SK-N-SH (cell line): Measurements from ENCODE around the gene GNG5. TPM values are rescaled to one million over a fixed set of nuclear protein-coding genes. Genes with fewer than 3 reads are reported as not detected.

Experiments
- CTCF ChIA-PET: fragments of 300-600, 350-600 bp; formaldehyde crosslinking; extraction: SDS; loops from one replicate; lab custom pipeline; 2021; lab: Yijun Ruan, JAX
- POLR2A ChIA-PET: fragments of 350-600 bp; sonication (Branson Sonifier 250); formaldehyde crosslinking; extraction: SDS; loops from one replicate; lab custom pipeline; 2020; ENCODE audit warnings: antibody characterized with exemption, inconsistent platforms; lab: Yijun Ruan, JAX
- DNase-seq: peaks from one replicate; pipeline ENCODE4 v3.0.0; 2012
- H2AFZ ChIP-seq: fragments of 200-600 bp; sonication (generic); 2 replicates; pipeline ENCODE4 v1.8.1; 2016; ENCODE audit warnings: antibody characterized with exemption, mild to moderate bottlenecking, low read depth
- H3F3A ChIP-seq: fragments of 200-600 bp; sonication (generic); replicated peaks from 2 replicates; pipeline ENCODE3; 2016; ENCODE audit warnings: antibody characterized with exemption, mild to moderate bottlenecking; ENCODE audit not compliant: insufficient read depth
- H3K27ac ChIP-seq, 2 experiments: fragments of 200-500 bp in 1 of 2; fragments of 200-600 bp in 1 of 2; sonication (Bioruptor generic) in 1 of 2; sonication (generic), shearing (Covaris generic) in 1 of 2; 2 replicates each; pipeline versions ENCODE4 v1.5.1 to v1.6.1; 2014 to 2016; ENCODE audit warnings: low read depth in 2 of 2, inconsistent platforms in 1 of 2, low read length in 1 of 2, mild to moderate bottlenecking in 1 of 2, mixed read lengths in 1 of 2
- H3K27me3 ChIP-seq: fragments of 200-600 bp; sonication (generic), shearing (Covaris generic); 2 replicates; pipeline ENCODE4 v1.6.1; 2016; ENCODE audit warnings: mixed run types; ENCODE audit not compliant: insufficient read depth
- H3K36me3 ChIP-seq, 2 experiments: fragments of 200-500 bp in 1 of 2; fragments of 200-600 bp in 1 of 2; sonication (Bioruptor generic) in 1 of 2; sonication (generic) in 1 of 2; replicated peaks in 1 of 2; 2 replicates each; pipeline versions ENCODE3 to v1.5.1; 2014 to 2016; ENCODE audit warnings: low read length in 1 of 2, mild to moderate bottlenecking in 1 of 2; ENCODE audit not compliant: insufficient read depth in 2 of 2, control insufficient read depth in 1 of 2
- H3K4me1 ChIP-seq, 2 experiments: fragments of 200-500 bp in 1 of 2; fragments of 200-600 bp in 1 of 2; sonication (Bioruptor generic) in 1 of 2; sonication (generic), shearing (Covaris generic) in 1 of 2; 2 replicates each; pipeline versions ENCODE4 v1.5.1 to v1.6.1; 2014 to 2016; ENCODE audit warnings: low read depth in 1 of 2, low read length in 1 of 2, mixed run types in 1 of 2; ENCODE audit not compliant: insufficient read depth in 2 of 2, control insufficient read depth in 1 of 2
- H3K4me2 ChIP-seq: fragments of 200-600 bp; sonication (generic), shearing (Covaris generic); 2 replicates; pipeline ENCODE4 v1.6.1; 2017; ENCODE audit warnings: mixed run types
- H3K4me3 ChIP-seq, 2 experiments: fragments of 200-500 bp in 1 of 2; fragments of 200-600 bp in 1 of 2; sonication (Bioruptor generic) in 1 of 2; sonication (generic), shearing (Covaris generic) in 1 of 2; 2 replicates each; pipeline versions ENCODE4 v1.5.1 to v1.8.1; 2014 to 2016; ENCODE audit warnings: low read depth in 2 of 2, inconsistent platforms in 1 of 2, low read length in 1 of 2, mild to moderate bottlenecking in 1 of 2, mixed read lengths in 1 of 2, moderate library complexity in 1 of 2
- H3K79me2 ChIP-seq: fragments of 200-600 bp; sonication (generic); 2 replicates; pipeline ENCODE4 v1.8.1; 2017; ENCODE audit warnings: mild to moderate bottlenecking; ENCODE audit not compliant: insufficient read depth
- H3K9ac ChIP-seq: fragments of 200-600 bp; sonication (generic); 2 replicates; pipeline ENCODE4 v1.6.1; 2017; ENCODE audit warnings: mixed run types
- H3K9me2 ChIP-seq: fragments of 200-600 bp; sonication (generic); 2 replicates; pipeline ENCODE4 v1.6.1; 2017; ENCODE audit warnings: mixed run types
- H3K9me3 ChIP-seq: fragments of 200-600 bp; sonication (generic); 2 replicates; pipeline ENCODE4 v1.6.1; 2017; ENCODE audit warnings: mixed run types, mild to moderate bottlenecking, moderate library complexity
- H4K20me1 ChIP-seq: fragments of 200-600 bp; sonication (generic); 2 replicates; pipeline ENCODE4 v1.6.1; 2017; ENCODE audit warnings: mild to moderate bottlenecking, mixed run types; ENCODE audit not compliant: insufficient read depth
- CHD2 ChIP-seq: fragments of 150-350 bp; IDR thresholded peaks from 2 replicates; pipeline ENCODE4 v1.6.1; 2018; ENCODE audit warnings: low read length; ENCODE audit not compliant: partially characterized antibody
- EP300 ChIP-seq, 2 experiments: IDR thresholded peaks; 2 replicates each; pipeline versions ENCODE4 v1.4.0 to v1.6.1; 2012; ENCODE audit warnings: borderline replicate concordance in 1 of 2, low read depth in 1 of 2, low read length in 1 of 2
- FOSL2 ChIP-seq: IDR thresholded peaks from 2 replicates; pipeline ENCODE4 v1.4.0; 2012; ENCODE audit warnings: low read depth, mild to moderate bottlenecking, moderate library complexity, borderline replicate concordance
- FOXJ3 ChIP-seq: sonication (generic); formaldehyde crosslinking; IDR thresholded peaks from 2 replicates; pipeline ENCODE4 v1.5.1; 2020; ENCODE audit warnings: mild to moderate bottlenecking, missing genetic modification reagents
- FOXM1 ChIP-seq: IDR thresholded peaks from 2 replicates; pipeline ENCODE4 v1.4.0; 2012; ENCODE audit warnings: low read depth, mild to moderate bottlenecking
- GABPA ChIP-seq: IDR thresholded peaks from 2 replicates; pipeline ENCODE4 v1.4.0; 2012; ENCODE audit warnings: low read depth, mild to moderate bottlenecking
- GATA2 ChIP-seq: sonication (generic); formaldehyde crosslinking; IDR thresholded peaks from 2 replicates; pipeline ENCODE4 v1.5.0; 2020; ENCODE audit warnings: mild to moderate bottlenecking, missing genetic modification reagents
- MEF2A ChIP-seq: IDR thresholded peaks from 2 replicates; pipeline ENCODE4 v1.4.0; 2012; ENCODE audit warnings: low read depth, borderline replicate concordance
- POLR2AphosphoS5 ChIP-seq: IDR thresholded peaks from 2 replicates; pipeline ENCODE4 v1.6.1; 2012; ENCODE audit warnings: low read depth, low read length
- RFX5 ChIP-seq: IDR thresholded peaks from 2 replicates; pipeline ENCODE4 v1.6.1; 2012; ENCODE audit warnings: mild to moderate bottlenecking, improper control_type of control experiment, low read length
- TAF1 ChIP-seq: IDR thresholded peaks from 2 replicates; pipeline ENCODE4 v1.6.1; 2012; ENCODE audit warnings: low read depth, mild to moderate bottlenecking, low read length, moderate library complexity, borderline replicate concordance
- TEAD4 ChIP-seq: IDR thresholded peaks from 2 replicates; pipeline ENCODE4 v1.4.0; 2012; ENCODE audit warnings: mild to moderate bottlenecking, borderline replicate concordance; ENCODE audit not compliant: insufficient read depth
- WGBS: methylation state at CpG from one replicate; pipeline ENCODE4 v1.1.6; 2017; ENCODE audit warnings: low lambda C conversion rate; 5-methylcytosine and 5-hydroxymethylcytosine counted together
- polyA plus RNA-seq, 3 experiments: library from polyadenylated mRNA; depleted of rRNA; stranded (reverse); fragments of >200 nt; gene quantifications; 2 replicates each; pipeline ENCODE4 v1.2.3, GENCODE V29; 2012
- TF ChIP-seq, protein P1 (sequence below): IDR thresholded peaks from 2 replicates; pipeline ENCODE4 v1.4.0; 2012; ENCODE audit warnings: low read depth
- TF ChIP-seq, protein P2 (sequence below): fragments of 200-600 bp; sonication (generic); IDR thresholded peaks from 2 replicates; pipeline ENCODE4 v1.6.1; 2017; ENCODE audit warnings: antibody characterized with exemption, mild to moderate bottlenecking, moderate library complexity
- TF ChIP-seq, protein P3 (sequence below): fragments of 150-350 bp; IDR thresholded peaks from 2 replicates; pipeline ENCODE4 v1.6.1; 2016; ENCODE audit warnings: mild to moderate bottlenecking, low read depth, low read length

The GNG5 gene
- polyA plus RNA-seq, 1 of the 3 experiments (the other 2 are of a cell fraction): 104 TPM

DNA sequence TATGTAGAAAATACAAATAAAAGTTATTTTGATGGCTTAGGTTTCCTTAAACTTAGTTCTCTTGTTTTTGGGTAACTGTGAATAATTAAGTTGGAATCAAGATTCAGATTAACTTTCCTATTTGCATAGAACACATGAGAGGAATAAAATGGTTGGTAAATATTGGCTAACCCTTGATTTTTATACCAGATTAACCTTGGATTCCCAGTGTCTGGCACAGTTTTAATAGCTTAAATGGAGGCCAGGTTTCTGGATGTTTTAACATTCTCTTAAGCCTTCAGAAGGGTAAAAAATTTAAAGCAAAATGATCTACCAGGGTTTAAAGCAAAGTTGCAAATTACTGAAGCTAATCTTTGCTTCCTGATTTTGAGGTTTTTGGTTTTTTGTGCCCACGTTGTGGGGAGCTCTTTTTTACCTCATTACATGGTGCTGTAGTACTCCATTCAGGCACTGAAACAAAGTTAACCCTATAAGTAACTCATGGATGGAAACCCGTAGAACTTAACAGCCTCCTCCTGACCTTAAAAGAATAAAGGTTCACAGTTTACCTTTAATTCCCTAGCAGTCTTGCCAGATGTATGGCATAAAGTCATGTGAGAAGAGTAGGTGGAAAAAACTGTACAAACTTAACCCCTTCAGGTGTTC lies 8.6 kb downstream of the GNG5 start:
- DNase-seq: no peak
- POLR2A ChIA-PET: no interaction called here
- TF ChIP-seq GATA2: no peak
- TF ChIP-seq FOSL2: no peak
- TF ChIP-seq GABPA: no peak
- no peak for TF ChIP-seq TAF1
- no peak for TF ChIP-seq EP300 (IDR thresholded peaks at IDR 0.05; ENCODE audit: borderline replicate concordance in 1 of 2, low read depth in 1 of 2, low read length in 1 of 2)
- no peak for TF ChIP-seq MEF2A
- TF ChIP-seq TEAD4: no peak
- no peak for TF ChIP-seq RFX5
- no peak for TF ChIP-seq FOXJ3 (CRISPR knock-in tag)
- TF ChIP-seq CHD2: no peak
- TF ChIP-seq FOXM1: no peak
- TF ChIP-seq, protein P1, sequence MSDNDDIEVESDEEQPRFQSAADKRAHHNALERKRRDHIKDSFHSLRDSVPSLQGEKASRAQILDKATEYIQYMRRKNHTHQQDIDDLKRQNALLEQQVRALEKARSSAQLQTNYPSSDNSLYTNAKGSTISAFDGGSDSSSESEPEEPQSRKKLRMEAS: no peak
- TF ChIP-seq, protein P2, sequence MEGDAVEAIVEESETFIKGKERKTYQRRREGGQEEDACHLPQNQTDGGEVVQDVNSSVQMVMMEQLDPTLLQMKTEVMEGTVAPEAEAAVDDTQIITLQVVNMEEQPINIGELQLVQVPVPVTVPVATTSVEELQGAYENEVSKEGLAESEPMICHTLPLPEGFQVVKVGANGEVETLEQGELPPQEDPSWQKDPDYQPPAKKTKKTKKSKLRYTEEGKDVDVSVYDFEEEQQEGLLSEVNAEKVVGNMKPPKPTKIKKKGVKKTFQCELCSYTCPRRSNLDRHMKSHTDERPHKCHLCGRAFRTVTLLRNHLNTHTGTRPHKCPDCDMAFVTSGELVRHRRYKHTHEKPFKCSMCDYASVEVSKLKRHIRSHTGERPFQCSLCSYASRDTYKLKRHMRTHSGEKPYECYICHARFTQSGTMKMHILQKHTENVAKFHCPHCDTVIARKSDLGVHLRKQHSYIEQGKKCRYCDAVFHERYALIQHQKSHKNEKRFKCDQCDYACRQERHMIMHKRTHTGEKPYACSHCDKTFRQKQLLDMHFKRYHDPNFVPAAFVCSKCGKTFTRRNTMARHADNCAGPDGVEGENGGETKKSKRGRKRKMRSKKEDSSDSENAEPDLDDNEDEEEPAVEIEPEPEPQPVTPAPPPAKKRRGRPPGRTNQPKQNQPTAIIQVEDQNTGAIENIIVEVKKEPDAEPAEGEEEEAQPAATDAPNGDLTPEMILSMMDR: no peak
- TF ChIP-seq, protein P3, sequence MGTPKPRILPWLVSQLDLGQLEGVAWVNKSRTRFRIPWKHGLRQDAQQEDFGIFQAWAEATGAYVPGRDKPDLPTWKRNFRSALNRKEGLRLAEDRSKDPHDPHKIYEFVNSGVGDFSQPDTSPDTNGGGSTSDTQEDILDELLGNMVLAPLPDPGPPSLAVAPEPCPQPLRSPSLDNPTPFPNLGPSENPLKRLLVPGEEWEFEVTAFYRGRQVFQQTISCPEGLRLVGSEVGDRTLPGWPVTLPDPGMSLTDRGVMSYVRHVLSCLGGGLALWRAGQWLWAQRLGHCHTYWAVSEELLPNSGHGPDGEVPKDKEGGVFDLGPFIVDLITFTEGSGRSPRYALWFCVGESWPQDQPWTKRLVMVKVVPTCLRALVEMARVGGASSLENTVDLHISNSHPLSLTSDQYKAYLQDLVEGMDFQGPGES: no peak
- no peak for TF ChIP-seq POLR2AphosphoS5
- TF ChIP-seq, all 33 proteins: peak for 0

More for the DNA sequence above, 8.6 kb downstream of the GNG5 start:
- CTCF ChIA-PET: interaction anchor here (1.1 kb wide), 1 partner anchor 16 kb away, joined by 3 read pairs; no protein-coding TSS in a partner anchor
- no peaks in the 10 kb centered on the region for H3K9me2 ChIP-seq
- no peak overlapping the region for H2AFZ ChIP-seq
- H3K79me2 ChIP-seq: peaks cover 52% of the 10 kb centered on the region
- no peak overlapping the region for H3K9ac ChIP-seq
- H3K4me2 ChIP-seq: no peak overlapping the region
- H3K4me3 ChIP-seq: no peak overlapping the region
- H4K20me1 ChIP-seq: peaks cover 39% of the 10 kb centered on the region
- no peaks in the 10 kb centered on the region for H3K27me3 ChIP-seq
- H3K9me3 ChIP-seq: no peaks in the 10 kb centered on the region
- peaks cover 78 to 82% of the 10 kb centered on the region in 2 experiments for H3K36me3 ChIP-seq
- peaks cover 33% of the 10 kb centered on the region for H3F3A ChIP-seq
- H3K27ac ChIP-seq: peak overlapping the region in 1 of 2 experiments; percentile 8; a peak in 1 of 4 replicates
- 56% methylated on average over 2 of the region's 2 CpGs for WGBS
- H3K4me1 ChIP-seq: peaks cover 0 to 2% of the 10 kb centered on the region in 2 experiments; a peak in 1 of 4 replicates
